ENCODE results near the gene TESK2. TPM values are rescaled to one million over a fixed set of nuclear protein-coding genes. Genes with fewer than 3 reads are reported as not detected.

Gene TESK2
- total RNA-seq, 2 experiments from 2014 or later: 4.9 to 6.6 TPM

GRCh38 chr1:45373573-45373972, 117.4 kb downstream of the TESK2 start:
- Histone ChIP-seq H2AFZ (ENCODE audit: low read length) (no peak overlapping the region; the same call in 1 of the 2 replicates), H3K4me3 (ENCODE audit: low read depth, low read length, poor library complexity, severe bottlenecking) (no peak overlapping the region), H3K9me2 (ENCODE audit: insufficient read depth, low read length) (no peaks in the 10 kb centered on the region), H3K27ac (ENCODE audit: low read depth, low read length, poor library complexity, severe bottlenecking) (no peak overlapping the region), H3K79me2 (ENCODE audit: insufficient read depth, low read depth, low read length) (no peaks in the 10 kb centered on the region), H3K36me3 (ENCODE audit: insufficient read depth, low read length) (no peaks in the 10 kb centered on the region), H4K20me1 (ENCODE audit: insufficient read depth, low read length) (no peaks in the 10 kb centered on the region), H3K4me2 (ENCODE audit: low read length) (no peak overlapping the region), H3K9me3 (ENCODE audit: low read length) (no peaks in the 10 kb centered on the region), H3K4me1 (ENCODE audit: insufficient read depth, low read length, poor library complexity, severe bottlenecking) (peaks cover 44% of the 10 kb centered on the region)
- ChIA-PET CTCF (ENCODE audit: unreplicated experiment) (interaction anchor here (0.5 kb wide), 1 partner anchor 25 kb away, joined by 4 read pairs; no protein-coding TSS in a partner anchor), POLR2A (interaction anchor here (0.8 to 1.3 kb wide), 4 partner anchors 20 to 67 kb away, joined by 3 read pairs; partner anchors contain the start of gene MUTYH)
- no TSS peak for BruUV-seq (replicated peaks)
- no peak for TF ChIP-seq EZH2phosphoT487 (IDR thresholded peaks at IDR 0.05; ENCODE audit: borderline replicate concordance, low read depth, low read length)
- TF ChIP-seq, protein P1, sequence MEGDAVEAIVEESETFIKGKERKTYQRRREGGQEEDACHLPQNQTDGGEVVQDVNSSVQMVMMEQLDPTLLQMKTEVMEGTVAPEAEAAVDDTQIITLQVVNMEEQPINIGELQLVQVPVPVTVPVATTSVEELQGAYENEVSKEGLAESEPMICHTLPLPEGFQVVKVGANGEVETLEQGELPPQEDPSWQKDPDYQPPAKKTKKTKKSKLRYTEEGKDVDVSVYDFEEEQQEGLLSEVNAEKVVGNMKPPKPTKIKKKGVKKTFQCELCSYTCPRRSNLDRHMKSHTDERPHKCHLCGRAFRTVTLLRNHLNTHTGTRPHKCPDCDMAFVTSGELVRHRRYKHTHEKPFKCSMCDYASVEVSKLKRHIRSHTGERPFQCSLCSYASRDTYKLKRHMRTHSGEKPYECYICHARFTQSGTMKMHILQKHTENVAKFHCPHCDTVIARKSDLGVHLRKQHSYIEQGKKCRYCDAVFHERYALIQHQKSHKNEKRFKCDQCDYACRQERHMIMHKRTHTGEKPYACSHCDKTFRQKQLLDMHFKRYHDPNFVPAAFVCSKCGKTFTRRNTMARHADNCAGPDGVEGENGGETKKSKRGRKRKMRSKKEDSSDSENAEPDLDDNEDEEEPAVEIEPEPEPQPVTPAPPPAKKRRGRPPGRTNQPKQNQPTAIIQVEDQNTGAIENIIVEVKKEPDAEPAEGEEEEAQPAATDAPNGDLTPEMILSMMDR (conservative IDR thresholded peaks at IDR 0.05; ENCODE audit: low read length): no peak
- no peak for DNase-seq (ENCODE audit: low spot score)
- intact Hi-C loops (cut with micrococcal nuclease; ENCODE audit: unreplicated experiment): no loop called here

DNA sequence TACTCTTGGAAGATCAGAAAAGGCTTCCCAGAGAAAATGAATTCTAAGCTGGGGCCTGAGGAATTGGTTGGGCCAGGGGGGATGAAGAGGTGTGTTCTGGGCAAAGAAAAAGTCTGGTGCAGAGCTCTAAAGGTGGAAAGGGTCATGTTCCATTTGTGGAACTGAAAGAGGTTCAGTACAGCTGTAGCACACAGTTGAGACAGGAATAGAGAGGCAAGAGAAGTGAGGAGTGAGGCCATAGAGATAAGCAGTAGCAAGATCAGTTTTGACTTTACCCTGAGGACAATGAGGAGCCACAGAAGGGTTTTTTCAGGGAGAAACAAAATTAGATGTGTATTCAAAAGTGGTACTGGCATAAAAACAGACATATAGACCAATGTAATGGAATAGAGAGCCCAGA, 120.4 kb downstream of the TESK2 start:
- no TSS peak for BruUV-seq (replicated peaks)
- Histone ChIP-seq H2AFZ (ENCODE audit: low read length) (no peak overlapping the region), H3K36me3 (ENCODE audit: insufficient read depth, low read length) (no peaks in the 10 kb centered on the region), H4K20me1 (ENCODE audit: insufficient read depth, low read length) (no peaks in the 10 kb centered on the region), H3K27ac (ENCODE audit: low read depth, low read length, poor library complexity, severe bottlenecking) (peak overlapping the region; percentile 61), H3K4me3 (ENCODE audit: low read depth, low read length, poor library complexity, severe bottlenecking) (peak overlapping the region; percentile 2), H3K9me3 (ENCODE audit: low read length) (no peaks in the 10 kb centered on the region), H3K4me1 (ENCODE audit: insufficient read depth, low read length, poor library complexity, severe bottlenecking) (peaks cover 42% of the 10 kb centered on the region), H3K9me2 (ENCODE audit: insufficient read depth, low read length) (no peaks in the 10 kb centered on the region), H3K4me2 (ENCODE audit: low read length) (peak overlapping the region; percentile 32), H3K79me2 (ENCODE audit: insufficient read depth, low read depth, low read length) (no peaks in the 10 kb centered on the region)
- peak; percentile 64 for DNase-seq (ENCODE audit: low spot score)
- intact Hi-C loops (cut with micrococcal nuclease; ENCODE audit: unreplicated experiment): loop anchor here (2.0 kb wide), 1 partner anchor 24 kb away; no protein-coding TSS in a partner anchor
- ChIA-PET POLR2A (interaction anchor here (0.6 to 1.7 kb wide), 8 partner anchors 18 to 229 kb away, joined by 3 to 4 read pairs (median 4); no protein-coding TSS in a partner anchor), CTCF (ENCODE audit: unreplicated experiment) (interaction anchor here (0.6 to 1.0 kb wide), 2 partner anchors 10 to 639 kb away, joined by 3 read pairs; no protein-coding TSS in a partner anchor)
- no peak for TF ChIP-seq EZH2phosphoT487 (IDR thresholded peaks at IDR 0.05; ENCODE audit: borderline replicate concordance, low read depth, low read length)
- TF ChIP-seq, protein P1 (conservative IDR thresholded peaks at IDR 0.05; ENCODE audit: low read length): no peak

DNA sequence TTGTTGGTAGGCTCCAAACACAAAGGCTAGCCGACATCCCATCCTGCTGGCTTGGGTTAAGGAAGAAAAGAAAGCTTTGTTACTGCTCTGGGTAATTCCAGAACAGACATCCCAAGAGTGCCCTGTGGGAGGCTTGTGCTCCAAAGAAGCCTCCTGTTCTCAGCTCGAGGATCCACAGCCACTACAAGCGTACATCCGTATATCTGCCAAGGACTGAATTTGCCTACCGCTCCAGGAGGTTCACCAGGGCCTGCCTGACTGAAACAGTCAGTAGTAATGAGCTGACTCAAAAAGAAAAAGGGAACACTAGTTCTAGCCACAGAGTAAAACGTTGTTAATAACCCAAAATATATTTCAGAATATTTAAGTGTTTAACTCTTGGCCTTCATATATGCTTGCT, 125.9 kb downstream of the TESK2 start:
- Histone ChIP-seq H3K4me3 (ENCODE audit: low read depth, low read length, poor library complexity, severe bottlenecking) (no peak overlapping the region), H3K36me3 (ENCODE audit: insufficient read depth, low read length) (no peaks in the 10 kb centered on the region), H3K27ac (ENCODE audit: low read depth, low read length, poor library complexity, severe bottlenecking) (no peak overlapping the region), H4K20me1 (ENCODE audit: insufficient read depth, low read length) (no peaks in the 10 kb centered on the region), H2AFZ (ENCODE audit: low read length) (no peak overlapping the region), H3K9me3 (ENCODE audit: low read length) (no peaks in the 10 kb centered on the region), H3K79me2 (ENCODE audit: insufficient read depth, low read depth, low read length) (no peaks in the 10 kb centered on the region), H3K4me2 (ENCODE audit: low read length) (no peak overlapping the region), H3K9me2 (ENCODE audit: insufficient read depth, low read length) (no peaks in the 10 kb centered on the region), H3K4me1 (ENCODE audit: insufficient read depth, low read length, poor library complexity, severe bottlenecking) (peaks cover 4% of the 10 kb centered on the region)
- ChIA-PET CTCF (ENCODE audit: unreplicated experiment) (no interaction called here), POLR2A (interaction anchor here (1.5 to 1.6 kb wide), 2 partner anchors 11 to 25 kb away, joined by 4 to 9 read pairs; partner anchors contain the start of genes MUTYH and TOE1)
- DNase-seq (ENCODE audit: low spot score): no peak
- BruUV-seq (replicated peaks): no TSS peak
- intact Hi-C loops (cut with micrococcal nuclease; ENCODE audit: unreplicated experiment): no loop called here
- TF ChIP-seq, protein P1 (conservative IDR thresholded peaks at IDR 0.05; ENCODE audit: low read length): no peak

Measured in OCI-LY7 (cell line).